ENCODE data around the gene DNAH3. TPM values are rescaled to one million over a fixed set of nuclear protein-coding genes. Genes with fewer than 3 reads are reported as not detected.

DNAH3 gene
- total RNA-seq, 2 experiments from 2014 or later = not detected

DNA sequence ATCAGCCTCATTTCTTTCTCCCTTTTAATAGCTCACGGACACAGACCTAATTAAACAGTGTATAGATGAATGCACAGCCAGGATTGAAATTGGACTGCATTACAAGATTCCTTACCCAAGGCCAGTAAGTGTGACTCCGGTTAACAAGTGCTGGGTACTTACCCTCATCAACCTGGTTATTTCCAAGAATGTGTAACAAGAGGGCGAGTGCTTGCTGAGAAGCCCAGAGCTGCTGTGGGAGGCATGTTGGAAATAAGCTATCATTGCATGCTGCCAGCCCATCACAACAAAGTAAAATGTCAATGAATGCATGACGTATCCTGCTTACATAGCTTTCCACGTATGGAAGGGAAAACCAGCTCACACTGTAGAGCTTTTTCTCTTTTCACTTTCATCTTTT, 230.6 kb downstream of the DNAH3 start:
- ChIA-PET POLR2A (no interaction called here), CTCF (interaction anchor here (1.1 to 2.2 kb wide), 3 partner anchors 8 to 69 kb away, joined by 4 to 6 read pairs (median 6); no protein-coding TSS in a partner anchor)
- Mint-ChIP-seq H3K4me1 (ENCODE audit: low read depth) (peaks cover 9% of the 10 kb centered on the region), H3K27me3 (no peaks in the 10 kb centered on the region), H3K9me3 (no peaks in the 10 kb centered on the region), H3K27ac (no peak overlapping the region), H3K36me3 (peaks cover 14% of the 10 kb centered on the region), H3K4me3 (no peak overlapping the region)
- no peak for DNase-seq
- intact Hi-C loops (cut with micrococcal nuclease) = no loop called here

DNA sequence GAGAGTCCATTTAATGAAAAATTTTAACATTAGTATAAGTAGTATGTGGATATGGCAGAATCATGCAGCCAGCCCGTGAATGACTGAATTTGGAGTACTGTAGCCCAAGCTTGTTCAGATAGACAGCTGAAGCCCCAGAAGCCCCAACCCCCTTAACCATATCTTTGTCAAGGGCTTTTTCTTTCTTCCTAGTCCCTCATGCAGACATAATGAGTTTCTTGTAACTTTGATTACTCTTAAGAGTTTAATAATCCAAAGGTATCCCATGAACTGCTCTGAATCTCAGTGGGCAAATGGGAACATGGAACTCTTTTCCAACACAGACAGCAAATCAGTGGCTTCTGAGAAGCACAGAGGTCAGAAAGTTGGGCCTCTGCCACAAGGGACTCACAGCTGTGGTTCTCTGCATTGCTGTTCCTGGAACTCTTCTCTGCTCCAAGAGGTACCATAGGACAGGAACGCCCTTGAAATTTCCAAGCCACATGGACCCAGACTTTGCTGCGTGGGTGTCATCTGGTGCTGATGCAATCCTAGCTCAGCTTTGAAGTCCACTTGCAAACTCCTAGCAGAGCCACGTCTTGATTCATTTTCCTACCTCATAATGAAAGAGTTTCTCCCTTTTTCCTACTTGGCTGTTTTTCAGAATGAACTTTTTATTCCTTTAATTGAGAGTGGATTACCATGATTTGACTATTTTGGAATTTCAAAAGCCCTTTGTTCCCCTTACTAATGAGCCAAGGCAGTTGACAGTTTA, 232.0 kb downstream of the DNAH3 start:
- POLR2A ChIA-PET = no interaction called here
- Mint-ChIP-seq H3K4me1 (ENCODE audit: low read depth) (peaks cover 9% of the 10 kb centered on the region), H3K27ac (no peak overlapping the region), H3K36me3 (peaks cover 14% of the 10 kb centered on the region), H3K9me3 (no peaks in the 10 kb centered on the region), H3K4me3 (no peak overlapping the region), H3K27me3 (no peaks in the 10 kb centered on the region)
- CTCF ChIA-PET = interaction anchor here (1.7 kb wide), 1 partner anchor 68 kb away, joined by 6 read pairs; no protein-coding TSS in a partner anchor
- no peak for DNase-seq
- intact Hi-C loops (cut with micrococcal nuclease) = no loop called here

- CTCF ChIA-PET = no interaction called here
Measured at GRCh38 chr16:20916942-20917341, 233.7 kb downstream of the DNAH3 start.

GRCh38 chr16:20916289-20916688, 234.4 kb downstream of the DNAH3 start:
- Mint-ChIP-seq H3K4me1 (ENCODE audit: low read depth) (peaks cover 15% of the 10 kb centered on the region), H3K4me3 (no peak overlapping the region), H3K27ac (no peak overlapping the region), H3K36me3 (peaks cover 14% of the 10 kb centered on the region), H3K27me3 (no peaks in the 10 kb centered on the region), H3K9me3 (no peaks in the 10 kb centered on the region)
- DNase-seq = no peak
- ChIA-PET POLR2A (no interaction called here), CTCF (no interaction called here)
- intact Hi-C loops (cut with micrococcal nuclease) = no loop called here

More at GRCh38 chr16:20916942-20917341, 233.7 kb downstream of the DNAH3 start:
- H3K9me3 Mint-ChIP-seq = no peaks in the 10 kb centered on the region
- no peak for DNase-seq
- H3K4me3 Mint-ChIP-seq = no peak overlapping the region
- no peak overlapping the region for H3K27ac Mint-ChIP-seq
- intact Hi-C loops (cut with micrococcal nuclease) = no loop called here
- no peaks in the 10 kb centered on the region for H3K27me3 Mint-ChIP-seq
- H3K4me1 Mint-ChIP-seq (ENCODE audit: low read depth) = peaks cover 9% of the 10 kb centered on the region
- H3K36me3 Mint-ChIP-seq = peaks cover 14% of the 10 kb centered on the region
- POLR2A ChIA-PET = no interaction called here

DNA sequence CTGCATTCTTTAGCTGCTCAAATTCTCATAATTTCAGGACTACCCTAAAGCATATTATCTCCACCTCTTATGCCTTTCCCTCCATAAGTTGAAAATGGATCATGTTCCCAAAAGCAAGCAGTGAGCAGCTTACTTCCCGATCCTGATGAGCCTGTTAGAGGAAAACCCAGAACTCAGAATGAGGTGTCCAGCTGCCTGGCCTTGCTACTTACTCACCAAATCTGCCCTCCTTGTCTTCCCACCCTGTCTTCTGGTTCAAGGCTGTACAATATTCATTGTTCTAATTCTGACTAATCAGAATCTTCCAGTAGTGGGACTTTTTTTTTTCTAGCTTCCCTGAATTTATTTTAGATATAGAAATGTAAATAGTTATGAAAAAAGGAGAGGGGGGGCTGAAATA, 239.3 kb downstream of the DNAH3 start:
- no peaks in the 10 kb centered on the region for H3K27me3 Mint-ChIP-seq
- intact Hi-C loops (cut with micrococcal nuclease) = loop anchor here (1.0 to 2.0 kb wide), 4 partner anchors 10 to 37 kb away; no protein-coding TSS in a partner anchor
- H3K36me3 Mint-ChIP-seq = peaks cover 8% of the 10 kb centered on the region
- no peaks in the 10 kb centered on the region for H3K9me3 Mint-ChIP-seq
- DNase-seq = no peak
- peak overlapping the region; percentile 7 for H3K4me3 Mint-ChIP-seq
- POLR2A ChIA-PET = interaction anchor here (0.6 to 4.2 kb wide), 5 partner anchors 11 to 109 kb away, joined by 3 to 28 read pairs (median 4); partner anchors contain the start of genes DCUN1D3 and LYRM1
- CTCF ChIA-PET = interaction anchor here (0.6 to 1.3 kb wide), 5 partner anchors 9 to 105 kb away, joined by 3 to 4 read pairs (median 4); partner anchors contain the start of genes ERI2 and REXO5
- H3K4me1 Mint-ChIP-seq (ENCODE audit: low read depth) = peaks cover 24% of the 10 kb centered on the region
- H3K27ac Mint-ChIP-seq = peak overlapping the region; percentile 75

DNA sequence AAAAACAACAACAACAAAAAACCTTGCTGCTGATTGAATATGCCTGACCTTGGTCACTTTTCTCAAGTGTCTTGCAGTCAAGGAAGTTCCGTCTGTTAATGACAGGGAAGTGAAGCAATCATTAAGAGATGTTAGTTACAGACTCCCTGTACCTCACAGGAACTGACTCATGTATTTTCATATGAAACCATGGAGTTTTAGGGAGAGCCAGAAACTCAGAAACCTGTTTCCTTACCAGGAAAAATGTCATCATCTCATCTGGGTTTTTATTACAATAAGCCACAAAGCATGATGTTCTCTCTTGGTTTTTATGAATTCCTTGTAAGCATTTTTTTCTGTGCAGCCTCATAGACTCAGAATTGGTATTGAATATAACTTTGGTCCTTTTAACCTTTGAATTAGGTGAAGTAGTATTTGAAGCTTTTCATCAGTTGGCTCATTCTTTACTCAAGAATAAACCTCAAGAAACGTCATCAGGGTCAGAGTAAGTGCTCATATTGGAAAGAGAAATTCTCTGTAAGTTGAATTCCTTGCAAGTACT, 239.8 kb downstream of the DNAH3 start:
- CTCF ChIA-PET = interaction anchor here (0.6 to 1.3 kb wide), 5 partner anchors 9 to 104 kb away, joined by 3 to 4 read pairs (median 4); partner anchors contain the start of genes ERI2 and REXO5
- Mint-ChIP-seq H3K4me1 (ENCODE audit: low read depth) (peaks cover 24% of the 10 kb centered on the region), H3K4me3 (no peak overlapping the region), H3K36me3 (peaks cover 5% of the 10 kb centered on the region), H3K9me3 (no peaks in the 10 kb centered on the region), H3K27me3 (no peaks in the 10 kb centered on the region), H3K27ac (peak overlapping the region; percentile 75)
- POLR2A ChIA-PET = interaction anchor here (0.6 to 4.2 kb wide), 5 partner anchors 11 to 109 kb away, joined by 3 to 28 read pairs (median 4); partner anchors contain the start of genes DCUN1D3 and LYRM1
- intact Hi-C loops (cut with micrococcal nuclease) = loop anchor here (1.0 to 2.0 kb wide), 4 partner anchors 10 to 37 kb away; no protein-coding TSS in a partner anchor
- no peak for DNase-seq

DNA sequence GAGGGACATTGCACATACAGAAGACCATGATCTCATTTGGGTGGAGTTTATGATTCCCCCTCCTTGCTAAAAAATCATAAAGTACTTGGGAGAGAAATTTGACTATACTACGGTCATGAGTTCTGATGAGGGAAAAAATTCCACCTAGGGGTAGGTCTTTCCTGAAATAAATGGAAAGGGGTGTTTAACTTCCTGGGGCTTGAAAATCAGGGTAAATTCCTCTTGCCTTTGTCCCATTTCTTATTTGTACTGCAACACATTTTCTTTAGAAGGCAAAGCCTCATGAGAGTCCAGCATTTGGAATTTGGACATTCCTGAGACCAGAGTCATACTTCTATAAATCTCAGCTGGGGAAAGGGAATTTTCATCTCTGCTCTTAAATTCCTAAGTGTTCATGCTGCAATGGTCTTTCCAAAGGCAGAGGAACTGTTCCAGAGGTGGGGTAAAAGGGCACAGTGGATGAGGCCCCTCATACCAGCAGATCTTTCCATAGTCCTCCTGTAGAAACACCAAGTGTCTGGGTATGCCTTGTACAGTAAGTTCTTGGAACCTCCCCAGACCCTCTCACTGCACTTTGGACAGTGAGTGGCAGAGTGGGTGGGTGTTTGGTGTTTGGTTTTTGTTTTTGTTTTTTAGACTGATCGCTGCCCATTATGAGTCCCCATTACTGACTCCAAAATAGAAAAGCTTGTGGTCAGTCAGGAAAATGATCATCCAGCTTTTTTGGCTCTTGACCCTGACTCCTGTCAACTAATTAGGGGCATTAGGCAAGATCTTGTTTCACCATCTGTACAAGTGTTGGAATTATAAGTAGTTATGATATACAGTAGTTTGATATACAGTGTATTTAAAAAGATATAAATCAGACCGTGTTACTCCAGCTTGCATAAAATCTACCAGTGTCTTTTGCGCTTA, 244.0 kb downstream of the DNAH3 start:
- no peak overlapping the region for H3K4me3 Mint-ChIP-seq
- no peaks in the 10 kb centered on the region for H3K27me3 Mint-ChIP-seq
- CTCF ChIA-PET = no interaction called here
- no peaks in the 10 kb centered on the region for H3K9me3 Mint-ChIP-seq
- peaks cover 58% of the 10 kb centered on the region for H3K4me1 Mint-ChIP-seq (ENCODE audit: low read depth)
- DNase-seq = no peak
- intact Hi-C loops (cut with micrococcal nuclease) = loop anchor here (1.0 to 10.0 kb wide), 3 partner anchors 32 to 398 kb away; partner anchors contain the start of genes ERI2 and REXO5
- peaks cover 7% of the 10 kb centered on the region for H3K36me3 Mint-ChIP-seq
- POLR2A ChIA-PET = no interaction called here
- no peak overlapping the region for H3K27ac Mint-ChIP-seq

DNA sequence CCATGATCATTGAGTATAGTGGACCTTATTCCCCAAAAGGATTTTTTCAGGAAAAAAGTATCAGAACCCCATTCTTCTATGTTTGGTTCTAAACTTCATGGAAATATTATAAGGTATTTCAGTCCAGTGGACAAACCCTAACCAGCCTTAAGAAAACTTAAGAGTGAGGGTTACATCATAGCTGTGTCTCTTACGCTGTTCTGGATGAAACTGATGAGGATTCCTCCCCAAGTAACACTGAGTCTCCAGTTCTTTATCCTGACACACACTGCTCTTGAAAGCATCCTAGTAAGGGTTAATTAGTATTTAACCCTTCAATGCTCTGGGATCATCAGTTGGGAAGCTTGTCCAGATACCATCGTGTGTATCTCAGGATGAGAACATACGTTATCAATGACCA, 245.1 kb downstream of the DNAH3 start:
- H3K27ac Mint-ChIP-seq = no peak overlapping the region
- H3K27me3 Mint-ChIP-seq = no peaks in the 10 kb centered on the region
- no peak for DNase-seq
- ChIA-PET CTCF (no interaction called here), POLR2A (no interaction called here)
- H3K9me3 Mint-ChIP-seq = no peaks in the 10 kb centered on the region
- intact Hi-C loops (cut with micrococcal nuclease) = loop anchor here (10.0 kb wide), 2 partner anchors 101 to 399 kb away; partner anchors contain the start of genes ERI2 and REXO5
- peaks cover 12% of the 10 kb centered on the region for H3K36me3 Mint-ChIP-seq
- peaks cover 55% of the 10 kb centered on the region for H3K4me1 Mint-ChIP-seq (ENCODE audit: low read depth)
- no peak overlapping the region for H3K4me3 Mint-ChIP-seq

- intact Hi-C loops (cut with micrococcal nuclease) = loop anchor here (10.0 kb wide), 2 partner anchors 100 to 400 kb away; partner anchors contain the start of genes ERI2 and REXO5
- Mint-ChIP-seq H3K36me3 (peaks cover 12% of the 10 kb centered on the region), H3K9me3 (no peaks in the 10 kb centered on the region), H3K4me3 (peak overlapping the region; percentile 14), H3K27ac (peak overlapping the region; percentile 11), H3K27me3 (no peaks in the 10 kb centered on the region), H3K4me1 (ENCODE audit: low read depth) (peaks cover 46% of the 10 kb centered on the region)
- POLR2A ChIA-PET = interaction anchor here (1.1 kb wide), 1 partner anchor 27 kb away, joined by 3 read pairs; no protein-coding TSS in a partner anchor
- DNase-seq = peak; percentile 13
- CTCF ChIA-PET = interaction anchor here (0.6 kb wide), 1 partner anchor 54 kb away, joined by 3 read pairs; no protein-coding TSS in a partner anchor
Measured at GRCh38 chr16:20904507-20905081, 246.1 kb downstream of the DNAH3 start.

GRCh38 chr16:20903899-20904506, 246.6 kb downstream of the DNAH3 start:
- Mint-ChIP-seq H3K36me3 (peaks cover 12% of the 10 kb centered on the region), H3K4me3 (peak overlapping the region; percentile 14), H3K27ac (peak overlapping the region; percentile 14), H3K9me3 (no peaks in the 10 kb centered on the region), H3K4me1 (ENCODE audit: low read depth) (peaks cover 50% of the 10 kb centered on the region), H3K27me3 (no peaks in the 10 kb centered on the region)
- POLR2A ChIA-PET = interaction anchor here (0.8 to 1.8 kb wide), 4 partner anchors 26 to 163 kb away, joined by 3 to 5 read pairs (median 3); no protein-coding TSS in a partner anchor
- no peak for DNase-seq
- intact Hi-C loops (cut with micrococcal nuclease) = loop anchor here (10.0 kb wide), 2 partner anchors 99 to 401 kb away; partner anchors contain the start of genes ERI2 and REXO5
- CTCF ChIA-PET = interaction anchor here (1.3 kb wide), 1 partner anchor 30 kb away, joined by 3 read pairs; no protein-coding TSS in a partner anchor

Measured in activated CD4-positive, alpha-beta memory T cell treated with anti-CD3 and anti-CD28 coated beads for 36 hours (primary cell).